Urinary bladder (tissue), 4 donors: Measurements from ENCODE around the gene GHSR. TPM values are rescaled to one million over a fixed set of nuclear protein-coding genes. Genes with fewer than 3 reads are reported as not detected.

Experiments
- DNase-seq: peaks from one replicate; pipeline ENCODE4 v3.0.0-alpha.2; 2015; ENCODE audit errors: extremely low spot score
- H3K27ac ChIP-seq: one replicate; pipeline ENCODE4 v1.5.1; 2013; ENCODE audit warnings: low read depth, mild to moderate bottlenecking, moderate library complexity
- H3K36me3 ChIP-seq: one replicate; pipeline ENCODE4 v1.6.1; 2013; ENCODE audit warnings: mild to moderate bottlenecking, moderate library complexity; ENCODE audit not compliant: insufficient read depth
- H3K4me1 ChIP-seq: one replicate; pipeline ENCODE4 v1.6.1; 2013; ENCODE audit warnings: mild to moderate bottlenecking, moderate library complexity; ENCODE audit not compliant: insufficient read depth
- H3K4me3 ChIP-seq: one replicate; pipeline ENCODE4 v1.5.1; 2013; ENCODE audit warnings: low read depth, low read length
- WGBS: extraction: QIAGEN DNeasy Blood & Tissue Kit; methylation state at CpG from one replicate; pipeline ENCODE4 v1.1.7; 2013; 5-methylcytosine and 5-hydroxymethylcytosine counted together
- polyA plus RNA-seq: library from polyadenylated mRNA; stranded (reverse); fragments of 200-250 nt; gene quantifications from one replicate; pipeline ENCODE4 v1.2.3, GENCODE V29; 2013
- total RNA-seq: library from RNA; depleted of rRNA; stranded (reverse); fragments of >200 nt; gene quantifications from one replicate; pipeline ENCODE4 v1.2.3, GENCODE V29; 2014
- donor health status: healthy with polysubstance abuse.
- donor health status: healthy.

Gene GHSR
- total and polyA plus RNA-seq, 2 donors, result not detected

DNA sequence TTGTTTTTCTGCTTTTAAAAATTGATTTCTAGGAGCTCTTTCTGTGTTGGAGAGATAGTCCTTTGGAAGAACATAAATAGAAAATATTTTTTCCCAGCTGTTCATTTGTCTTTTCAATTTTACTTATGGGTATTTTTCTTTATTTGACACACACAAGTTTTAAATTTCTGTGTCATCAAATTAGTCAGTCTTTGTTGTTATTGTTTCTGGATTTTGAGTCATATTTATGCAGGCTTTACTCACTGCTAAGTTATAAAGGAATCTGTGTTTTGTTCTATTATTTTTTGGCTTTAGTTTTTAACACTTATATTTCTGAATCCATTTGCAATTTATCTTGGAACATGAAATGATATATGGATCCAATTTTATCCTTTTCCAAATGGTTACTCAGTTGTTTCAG is 5.9 kb upstream of the GHSR start:
- Histone ChIP-seq H3K36me3 (no peaks in the 10 kb centered on the region), H3K4me3 (no peak overlapping the region), H3K4me1 (no peaks in the 10 kb centered on the region), H3K27ac (no peak overlapping the region)
- DNase-seq, result no peak

- Histone ChIP-seq H3K4me1 (no peaks in the 10 kb centered on the region), H3K27ac (no peak overlapping the region), H3K36me3 (no peaks in the 10 kb centered on the region), H3K4me3 (no peak overlapping the region)
- WGBS, result 4% methylated on average over 34 of the region's 34 CpGs
- no peak for DNase-seq
These were observed 1.4 kb upstream of the GHSR start for GRCh38 chr3:172449466-172450149.

DNA sequence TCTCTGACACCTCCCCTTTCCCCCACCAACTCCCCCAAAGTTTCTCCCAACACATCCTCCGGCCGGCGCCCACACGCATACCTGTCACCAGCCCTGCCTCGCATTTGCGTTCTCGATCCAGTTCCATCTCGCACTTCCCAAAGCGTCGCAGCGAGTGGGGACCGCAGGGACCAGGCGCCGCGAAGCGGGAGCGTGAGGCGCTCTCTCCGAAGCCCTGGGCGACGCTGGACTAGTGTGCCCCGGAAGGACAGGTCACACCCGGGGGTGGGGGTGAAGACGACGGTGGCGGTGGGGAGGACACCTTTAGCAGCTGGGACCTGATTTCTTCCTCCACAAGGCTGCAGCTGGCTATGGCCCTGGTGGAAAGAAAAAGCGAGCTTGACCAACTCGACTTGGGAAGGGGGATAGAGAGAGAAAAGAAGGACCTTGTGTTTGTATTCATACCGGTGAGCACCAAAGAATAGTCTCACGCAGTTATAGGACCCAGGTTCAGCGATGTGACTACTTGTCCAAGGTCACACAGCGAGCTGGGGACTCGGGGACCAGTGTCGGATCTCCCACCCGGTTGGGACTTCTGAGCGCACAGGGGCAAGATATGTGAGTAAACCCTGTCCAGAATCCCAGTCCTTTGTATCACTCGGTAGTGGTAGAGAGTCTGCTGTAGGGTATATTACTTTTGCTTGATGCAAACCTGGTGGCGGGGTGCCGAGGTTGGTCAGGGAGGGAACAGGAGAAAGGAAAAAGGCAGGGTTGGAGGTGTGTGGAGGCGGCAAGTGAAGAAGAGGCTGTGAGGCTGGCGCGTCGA is 607 bp upstream of the GHSR start:
- Histone ChIP-seq H3K36me3 (no peaks in the 10 kb centered on the region), H3K4me1 (no peaks in the 10 kb centered on the region), H3K4me3 (no peak overlapping the region), H3K27ac (no peak overlapping the region)
- WGBS, result 7% methylated on average over 43 of the region's 43 CpGs
- no peak for DNase-seq

DNA sequence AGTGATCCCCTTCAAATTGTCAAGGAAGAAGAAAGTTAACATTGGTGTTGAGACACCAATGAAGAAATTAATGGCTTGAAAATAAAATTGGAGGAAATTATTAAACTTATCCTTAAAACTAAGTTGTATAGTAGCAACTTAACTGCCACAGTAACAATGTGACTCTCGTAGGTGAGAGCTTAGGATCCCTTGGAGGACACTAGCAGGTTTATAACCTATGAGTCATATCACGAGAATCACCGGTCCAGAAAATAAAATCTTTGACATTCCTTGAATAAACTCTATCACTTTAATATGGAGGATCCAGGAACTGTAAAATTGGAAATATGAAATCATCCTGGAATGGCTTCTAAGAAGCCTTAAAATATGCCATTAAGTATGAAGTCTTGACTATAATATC is 2.1 kb downstream of the GHSR start:
- Histone ChIP-seq H3K27ac (no peak overlapping the region), H3K4me1 (no peaks in the 10 kb centered on the region), H3K4me3 (no peak overlapping the region), H3K36me3 (no peaks in the 10 kb centered on the region)
- no peak for DNase-seq
- WGBS, result 76% methylated on average over 3 of the region's 3 CpGs

DNA sequence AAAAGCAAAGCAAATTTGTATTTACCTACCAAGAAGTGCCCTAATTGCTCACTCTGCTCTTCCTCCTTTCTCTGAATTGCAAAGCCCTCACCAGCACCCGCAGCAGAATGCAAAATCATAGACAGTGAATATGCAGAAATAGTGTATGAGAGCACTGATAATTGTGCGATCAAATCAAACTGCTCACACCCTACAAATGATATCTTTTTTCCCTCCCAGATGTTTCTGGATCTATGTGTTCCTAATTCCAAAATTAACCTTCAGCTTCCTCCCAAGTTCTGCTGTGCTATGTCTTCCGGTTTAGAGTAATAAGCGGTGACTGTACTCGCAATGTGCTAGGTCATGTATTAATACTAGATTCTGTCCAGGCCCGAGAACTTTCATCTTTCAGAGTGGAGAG is 3.4 kb downstream of the GHSR start:
- no peaks in the 10 kb centered on the region for H3K4me1 ChIP-seq
- 81% methylated on average over 6 of the region's 6 CpGs for WGBS
- H3K27ac ChIP-seq, result no peak overlapping the region
- DNase-seq, result no peak
- no peak overlapping the region for H3K4me3 ChIP-seq
- H3K36me3 ChIP-seq, result no peaks in the 10 kb centered on the region

DNA sequence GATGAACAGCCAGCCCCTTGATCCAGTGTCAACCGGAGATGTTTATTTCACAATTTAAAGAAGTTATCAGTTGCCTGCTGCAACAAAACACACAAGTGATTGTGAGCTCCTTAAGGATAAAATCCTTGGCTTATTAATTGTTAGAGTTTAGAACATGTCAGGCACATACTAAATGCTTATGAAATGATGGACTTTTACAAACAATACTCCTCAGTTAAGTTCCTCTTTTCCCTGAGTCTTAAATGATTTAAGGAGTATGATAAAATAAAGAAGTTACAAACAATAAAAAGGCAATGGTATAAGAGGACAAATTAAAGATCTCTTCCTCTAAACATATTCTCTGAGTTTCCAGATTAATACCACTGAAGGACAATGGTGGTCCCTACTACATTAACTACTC is 5.7 kb downstream of the GHSR start:
- no peak overlapping the region for H3K27ac ChIP-seq
- 70% methylated on average over 1 of the region's 1 CpG for WGBS
- DNase-seq, result no peak
- H3K36me3 ChIP-seq, result no peaks in the 10 kb centered on the region
- H3K4me3 ChIP-seq, result no peak overlapping the region
- H3K4me1 ChIP-seq, result no peaks in the 10 kb centered on the region

DNA sequence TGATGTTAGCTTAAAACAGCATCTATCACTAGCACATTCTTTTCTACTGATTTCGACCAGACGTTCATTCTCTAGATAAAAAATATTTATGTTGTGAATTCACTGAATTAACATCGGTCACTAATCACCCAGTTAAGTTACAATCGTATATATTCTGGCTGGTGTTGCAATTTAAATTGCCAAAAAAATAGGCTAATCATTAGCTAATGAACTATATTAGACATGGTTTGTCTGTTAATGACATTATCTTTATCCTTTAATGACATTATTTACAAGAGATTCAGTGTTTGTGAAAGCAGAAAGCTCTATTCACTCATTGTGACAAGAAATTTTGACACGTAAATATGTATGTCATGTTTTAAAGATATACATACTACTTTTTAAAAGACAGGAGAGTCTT is 6.7 kb downstream of the GHSR start:
- DNase-seq, result no peak
- WGBS, result 53% methylated on average over 5 of the region's 5 CpGs
- Histone ChIP-seq H3K27ac (no peak overlapping the region), H3K4me3 (no peak overlapping the region), H3K4me1 (no peaks in the 10 kb centered on the region), H3K36me3 (no peaks in the 10 kb centered on the region)

- no peak for DNase-seq
- H3K36me3 ChIP-seq, result no peaks in the 10 kb centered on the region
- H3K4me3 ChIP-seq, result no peak overlapping the region
- no peak overlapping the region for H3K27ac ChIP-seq
- H3K4me1 ChIP-seq, result no peaks in the 10 kb centered on the region
- 54% methylated on average over 4 of the region's 4 CpGs for WGBS
These were observed 10.1 kb downstream of the GHSR start for GRCh38 chr3:172438186-172438585.

DNA sequence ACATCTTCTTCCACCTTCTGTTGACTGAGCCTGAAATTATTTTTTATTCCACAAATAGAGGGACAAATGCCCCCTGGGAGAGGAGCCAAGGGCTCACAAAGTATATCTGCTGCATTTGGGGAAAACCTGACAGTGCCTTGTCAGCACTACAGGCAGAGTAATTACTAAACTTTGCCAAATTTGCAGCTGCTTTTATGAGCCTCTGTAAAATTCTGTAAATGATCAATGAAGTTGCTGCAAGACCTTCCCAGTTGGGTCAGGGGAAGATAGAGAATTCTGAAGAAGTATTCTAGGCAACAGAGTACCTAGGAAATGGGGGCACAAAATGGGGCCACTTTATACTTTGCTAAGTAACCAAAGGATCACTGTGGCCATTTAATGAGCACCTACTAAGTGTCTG is 10.5 kb downstream of the GHSR start:
- Histone ChIP-seq H3K36me3 (no peaks in the 10 kb centered on the region), H3K27ac (no peak overlapping the region), H3K4me3 (no peak overlapping the region), H3K4me1 (no peaks in the 10 kb centered on the region)
- DNase-seq, result no peak

GRCh38 chr3:172415323-172415722 is 32.9 kb downstream of the GHSR start:
- no peak overlapping the region for H3K4me3 ChIP-seq
- H3K4me1 ChIP-seq, result no peaks in the 10 kb centered on the region
- H3K27ac ChIP-seq, result no peak overlapping the region
- H3K36me3 ChIP-seq, result peaks cover 2% of the 10 kb centered on the region
- no peak for DNase-seq
- WGBS, result 73% methylated on average over 5 of the region's 5 CpGs

- no peaks in the 10 kb centered on the region for H3K4me1 ChIP-seq
- H3K27ac ChIP-seq, result no peak overlapping the region
- DNase-seq, result no peak
- WGBS, result 92% methylated on average over 6 of the region's 6 CpGs
- H3K36me3 ChIP-seq, result no peaks in the 10 kb centered on the region
- no peak overlapping the region for H3K4me3 ChIP-seq
These were observed 36.7 kb downstream of the GHSR start for GRCh38 chr3:172411478-172411947.

DNA sequence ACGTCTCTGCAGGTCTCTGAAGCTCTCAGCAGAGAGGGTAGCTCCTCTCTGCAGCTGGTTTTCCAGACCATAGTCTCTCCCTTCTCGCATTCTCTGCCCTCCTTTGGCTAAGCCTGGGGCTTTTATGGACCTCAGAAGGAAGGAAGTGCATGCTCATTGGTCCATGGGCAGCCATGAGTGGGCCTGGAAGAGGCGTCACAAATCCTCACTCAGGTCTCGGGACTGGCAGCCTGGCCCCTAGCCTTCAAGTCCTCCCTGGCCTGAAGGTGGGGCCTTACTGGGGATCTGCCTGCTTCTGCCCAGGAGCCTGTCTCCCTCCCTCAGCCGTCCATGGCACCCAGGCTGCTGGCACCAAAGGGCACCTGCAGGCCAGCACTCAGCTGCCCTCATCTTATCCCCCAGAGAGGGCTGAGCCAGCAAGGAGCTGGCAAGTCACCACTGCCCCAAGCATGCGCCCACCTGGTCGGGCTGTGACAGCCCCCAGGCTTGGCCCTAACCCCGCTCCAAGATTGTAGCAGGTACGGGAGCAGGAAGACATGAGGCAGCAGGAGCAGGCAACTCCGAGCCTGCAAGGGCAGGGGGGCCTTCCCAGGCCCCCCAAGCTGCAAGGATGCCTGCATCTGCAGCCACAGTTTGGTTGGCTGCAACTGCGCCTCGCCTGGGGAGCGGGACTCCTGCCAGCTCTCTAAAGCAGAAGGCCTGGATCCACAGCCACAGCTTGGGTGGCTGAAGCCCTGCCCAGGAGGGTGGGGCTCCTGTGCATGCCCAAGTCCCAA is 37.4 kb downstream of the GHSR start:
- Histone ChIP-seq H3K4me3 (no peak overlapping the region), H3K36me3 (no peaks in the 10 kb centered on the region), H3K27ac (no peak overlapping the region), H3K4me1 (no peaks in the 10 kb centered on the region)
- DNase-seq, result no peak
- WGBS, result 83% methylated on average over 13 of the region's 13 CpGs

GRCh38 chr3:172407872-172408271 is 40.4 kb downstream of the GHSR start:
- no peak overlapping the region for H3K27ac ChIP-seq
- no peak for DNase-seq
- H3K36me3 ChIP-seq, result no peaks in the 10 kb centered on the region
- WGBS, result 81% methylated on average over 3 of the region's 3 CpGs
- H3K4me1 ChIP-seq, result no peaks in the 10 kb centered on the region
- no peak overlapping the region for H3K4me3 ChIP-seq

- WGBS, result 70% methylated on average over 2 of the region's 2 CpGs
- no peak overlapping the region for H3K27ac ChIP-seq
- no peak overlapping the region for H3K4me3 ChIP-seq
- DNase-seq, result no peak
- H3K36me3 ChIP-seq, result no peaks in the 10 kb centered on the region
- H3K4me1 ChIP-seq, result no peaks in the 10 kb centered on the region
These were observed 42.3 kb downstream of the GHSR start for GRCh38 chr3:172405914-172406313.
